ENCODE data around the gene LAMA3.

DNA sequence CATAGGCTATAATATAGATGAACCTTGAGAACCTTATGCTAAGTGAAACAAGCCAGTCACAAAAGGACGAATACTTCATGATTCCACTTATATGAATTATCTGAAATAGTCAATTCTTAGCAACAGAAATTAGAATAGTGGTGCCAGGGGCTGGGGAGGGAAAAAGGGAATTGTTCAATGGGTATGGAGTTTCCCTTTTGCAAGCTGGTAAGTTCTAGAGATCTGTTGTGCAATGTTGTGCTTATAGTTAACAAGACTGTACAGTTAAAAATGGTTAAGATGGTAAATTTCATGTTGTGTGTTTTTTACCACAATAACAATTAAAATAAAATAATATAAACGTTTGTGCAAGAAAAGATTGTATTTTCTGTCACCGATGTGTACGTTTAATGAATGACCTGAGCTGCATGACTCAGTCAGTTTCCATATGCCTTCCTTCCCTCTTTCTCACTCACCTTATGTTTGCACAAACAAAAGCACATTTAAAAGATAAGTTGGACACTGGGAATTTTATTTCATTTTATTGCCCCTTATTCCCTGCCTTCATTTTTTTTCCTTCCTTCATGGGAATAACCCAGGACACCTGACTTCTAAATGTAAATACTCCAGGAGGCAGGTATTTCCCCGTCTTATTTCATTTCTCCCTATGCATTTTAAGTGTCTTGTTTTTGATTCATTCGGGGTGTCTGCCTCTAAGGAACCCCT, 181.6 kb downstream of the LAMA3 start:
- TF ChIP-seq EP300 (IDR thresholded peaks at IDR 0.05; ENCODE audit: borderline replicate concordance in 1 of 2, control insufficient read depth in 1 of 2, low read depth in 2 of 2, low read length in 2 of 2) (no peak), CTCF (IDR thresholded peaks at IDR 0.05 in 2 of 3, conservative IDR thresholded peaks at IDR 0.05 in 1 of 3; ENCODE audit: control insufficient read depth in 2 of 3, extremely low read depth in 1 of 3, insufficient read depth in 1 of 3, low read depth in 3 of 3, low read length in 3 of 3) (no peak), RAD21 (IDR thresholded peaks at IDR 0.05; ENCODE audit: insufficient read depth, low read depth, low read length) (no peak), JUNB (IDR thresholded peaks at IDR 0.05) (no peak), POLR2AphosphoS5 (IDR thresholded peaks at IDR 0.05; ENCODE audit: low read length) (no peak), RCOR1 (conservative IDR thresholded peaks at IDR 0.05; ENCODE audit: low read depth, low read length) (no peak), ATF2 (IDR thresholded peaks at IDR 0.05; ENCODE audit: low read length) (no peak), MAX (IDR thresholded peaks at IDR 0.05; ENCODE audit: low read depth, low read length) (no peak), EZH2 (IDR thresholded peaks at IDR 0.05; ENCODE audit: borderline replicate concordance, control insufficient read depth, low read depth, low read length) (no peak), POLR2A (IDR thresholded peaks at IDR 0.05; ENCODE audit: low read depth, low read length) (no peak), RAD51 (IDR thresholded peaks at IDR 0.05) (no peak)

All from GM12878 (cell line).